Liver (tissue), 9 donors: ENCODE data around the gene USP6NL. TPM values are rescaled to one million over a fixed set of nuclear protein-coding genes. Genes with fewer than 3 reads are reported as not detected.

Experiments
- DNase-seq: peaks from one replicate; pipeline ENCODE4 v3.0.0-alpha.2; 2017; ENCODE audit warnings: low spot score
- H3K27ac ChIP-seq, 2 donors: one replicate each; pipeline ENCODE4 v1.7.0; 2013; ENCODE audit warnings: inconsistent platforms in 2 of 2, low read length in 2 of 2, control low read depth in 1 of 2, low read depth in 1 of 2, mild to moderate bottlenecking in 1 of 2
- H3K27me3 ChIP-seq, 4 donors: one replicate each; pipeline versions ENCODE4 v1.6.1 to v1.7.0; 2013; ENCODE audit warnings: low read length in 3 of 4, inconsistent platforms in 1 of 4, mild to moderate bottlenecking in 1 of 4, moderate library complexity in 1 of 4; ENCODE audit not compliant: control insufficient read depth in 4 of 4, insufficient read depth in 4 of 4
- H3K36me3 ChIP-seq, 4 donors: one replicate each; pipeline versions ENCODE4 v1.6.1 to v1.7.0; 2013; ENCODE audit warnings: low read length in 3 of 4, mild to moderate bottlenecking in 3 of 4, low read depth in 1 of 4, moderate library complexity in 1 of 4; ENCODE audit not compliant: control insufficient read depth in 4 of 4, insufficient read depth in 3 of 4
- H3K4me1 ChIP-seq, 4 donors: one replicate each; pipeline versions ENCODE4 v1.6.1 to v1.7.0; 2013; ENCODE audit warnings: low read length in 3 of 4, mild to moderate bottlenecking in 3 of 4, moderate library complexity in 1 of 4; ENCODE audit not compliant: control insufficient read depth in 4 of 4, insufficient read depth in 4 of 4
- H3K4me3 ChIP-seq, 3 donors: one replicate each; pipeline versions ENCODE4 v1.6.1 to v1.7.0; 2013; ENCODE audit warnings: low read length in 3 of 3, control low read depth in 1 of 3, low read depth in 1 of 3, mild to moderate bottlenecking in 1 of 3
- H3K9ac ChIP-seq, 2 donors: one replicate each; pipeline ENCODE4 v1.7.0; 2013; ENCODE audit warnings: low read length in 2 of 2, mild to moderate bottlenecking in 2 of 2, moderate library complexity in 2 of 2, control low read depth in 1 of 2, low read depth in 1 of 2
- H3K9me3 ChIP-seq, 4 donors: one replicate each; pipeline versions ENCODE4 v1.6.1 to v1.7.0; 2013; ENCODE audit warnings: low read length in 3 of 4; ENCODE audit not compliant: control insufficient read depth in 4 of 4
- EGR1 ChIP-seq, 2 donors: IDR thresholded peaks; 2 replicates each; pipeline ENCODE4 v1.6.1; 2016 to 2018; ENCODE audit warnings: antibody characterized with exemption in 2 of 2, low read depth in 2 of 2
- FOXA1 ChIP-seq: IDR thresholded peaks from 2 replicates; pipeline ENCODE4 v1.6.1; 2016; ENCODE audit warnings: antibody characterized with exemption
- HNF4A ChIP-seq, 2 donors: conservative IDR thresholded peaks; 2 replicates each; pipeline ENCODE4 v1.6.1; 2016; ENCODE audit warnings: antibody characterized with exemption in 2 of 2, mild to moderate bottlenecking in 2 of 2
- JUND ChIP-seq, 2 donors: IDR thresholded peaks; 2 replicates each; pipeline ENCODE4 v1.6.1; 2016; ENCODE audit warnings: antibody characterized with exemption in 2 of 2
- RAD21 ChIP-seq, 2 donors: IDR thresholded peaks; 2 replicates each; pipeline ENCODE4 v1.6.1; 2016; ENCODE audit warnings: antibody characterized with exemption in 2 of 2, mild to moderate bottlenecking in 2 of 2
- RXRA ChIP-seq, 2 donors: IDR thresholded peaks; 2 replicates each; pipeline ENCODE4 v1.6.1; 2017 to 2018; ENCODE audit warnings: antibody characterized with exemption in 2 of 2, mild to moderate bottlenecking in 1 of 2
- SP1 ChIP-seq: IDR thresholded peaks from 2 replicates; pipeline ENCODE4 v1.6.1; 2018; ENCODE audit warnings: antibody characterized with exemption, mild to moderate bottlenecking
- TAF1 ChIP-seq: conservative IDR thresholded peaks from 2 replicates; pipeline ENCODE4 v1.6.1; 2016; ENCODE audit warnings: antibody characterized with exemption, mild to moderate bottlenecking
- YY1 ChIP-seq: IDR thresholded peaks from 2 replicates; pipeline ENCODE4 v1.6.1; 2016; ENCODE audit warnings: antibody characterized with exemption, mild to moderate bottlenecking
- WGBS: extraction: QIAGEN DNeasy Blood & Tissue Kit; methylation state at CpG from one replicate; pipeline ENCODE4 v1.1.7; 2013; 5-methylcytosine and 5-hydroxymethylcytosine counted together
- polyA plus RNA-seq, 2 donors: library from polyadenylated mRNA; stranded (reverse) in 1 of 2; unstranded in 1 of 2; fragments of 200-250 nt in 1 of 2; fragments of >200 nt in 1 of 2; fragmentation: Nextera tagmentation in 1 of 2; extraction: Ambion mirVana in 1 of 2; gene quantifications; one replicate each; pipeline versions ENCODE4 v1.2.1 to v1.2.3, GENCODE V29; 2013 to 2015
- total RNA-seq, 2 donors: library from RNA; depleted of rRNA; stranded (reverse); fragments of >200 nt; gene quantifications; one replicate each; pipeline ENCODE4 v1.2.3, GENCODE V29; 2014
- TF ChIP-seq, protein P1 (sequence below): fragments of 150-350 bp; IDR thresholded peaks from 2 replicates; pipeline ENCODE4 v1.5.1; 2017; ENCODE audit warnings: improper control_type of control experiment, low read depth, low read length; ENCODE audit not compliant: missing input control
- TF ChIP-seq, protein P2 (sequence below): IDR thresholded peaks from 2 replicates; pipeline ENCODE4 v1.6.1; 2016; ENCODE audit warnings: antibody characterized with exemption
- TF ChIP-seq, protein P3 (sequence below): IDR thresholded peaks from 2 replicates; pipeline ENCODE4 v1.6.1; 2016; ENCODE audit warnings: antibody characterized with exemption, mild to moderate bottlenecking
- donor health status: healthy.
- donor health status: healthy.
- donor health status: healthy.
- donor health status: healthy.
- donor health status: healthy.

USP6NL gene
- total and polyA plus RNA-seq, 4 donors: 3.8 to 15.0 (median 10.2) TPM

DNA sequence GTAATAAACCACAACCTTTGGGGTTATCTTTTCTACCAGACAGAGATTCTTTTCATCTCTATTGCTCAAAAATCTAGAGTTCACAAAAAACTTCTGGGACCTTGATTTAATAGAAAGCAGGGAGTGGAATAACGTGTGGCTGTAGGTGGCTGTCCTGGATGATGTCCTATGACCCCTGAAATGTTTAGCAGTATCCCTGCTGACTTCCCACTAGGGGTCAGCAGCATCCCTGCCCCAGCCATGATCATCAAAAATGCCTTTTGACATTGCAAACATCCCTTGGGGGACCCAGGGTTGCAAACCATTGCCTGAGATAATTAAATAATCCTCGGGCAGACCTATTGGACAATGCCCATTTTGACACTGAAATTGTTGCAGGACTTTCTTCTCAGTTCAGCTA is 177.1 kb downstream of the USP6NL start:
- Histone ChIP-seq H3K9ac (no peak overlapping the region), H3K4me3 (no peak overlapping the region), H3K9me3 (peaks cover 0 to 4% (median 0%) of the 10 kb centered on the region in 4 donors), H3K27me3 (peaks cover 0 to 4% (median 0%) of the 10 kb centered on the region in 4 donors), H3K27ac (no peak overlapping the region), H3K4me1 (no peaks in the 10 kb centered on the region), H3K36me3 (no peaks in the 10 kb centered on the region)
- no peak for DNase-seq
- 33% methylated on average over 2 of the region's 2 CpGs for WGBS
- TF ChIP-seq RAD21 (IDR thresholded peaks at IDR 0.05) (peak; percentile 56 to 65), YY1 (no peak), JUND (IDR thresholded peaks at IDR 0.05) (no peak)
- TF ChIP-seq, protein P1, sequence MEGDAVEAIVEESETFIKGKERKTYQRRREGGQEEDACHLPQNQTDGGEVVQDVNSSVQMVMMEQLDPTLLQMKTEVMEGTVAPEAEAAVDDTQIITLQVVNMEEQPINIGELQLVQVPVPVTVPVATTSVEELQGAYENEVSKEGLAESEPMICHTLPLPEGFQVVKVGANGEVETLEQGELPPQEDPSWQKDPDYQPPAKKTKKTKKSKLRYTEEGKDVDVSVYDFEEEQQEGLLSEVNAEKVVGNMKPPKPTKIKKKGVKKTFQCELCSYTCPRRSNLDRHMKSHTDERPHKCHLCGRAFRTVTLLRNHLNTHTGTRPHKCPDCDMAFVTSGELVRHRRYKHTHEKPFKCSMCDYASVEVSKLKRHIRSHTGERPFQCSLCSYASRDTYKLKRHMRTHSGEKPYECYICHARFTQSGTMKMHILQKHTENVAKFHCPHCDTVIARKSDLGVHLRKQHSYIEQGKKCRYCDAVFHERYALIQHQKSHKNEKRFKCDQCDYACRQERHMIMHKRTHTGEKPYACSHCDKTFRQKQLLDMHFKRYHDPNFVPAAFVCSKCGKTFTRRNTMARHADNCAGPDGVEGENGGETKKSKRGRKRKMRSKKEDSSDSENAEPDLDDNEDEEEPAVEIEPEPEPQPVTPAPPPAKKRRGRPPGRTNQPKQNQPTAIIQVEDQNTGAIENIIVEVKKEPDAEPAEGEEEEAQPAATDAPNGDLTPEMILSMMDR: peak; percentile 24

DNA sequence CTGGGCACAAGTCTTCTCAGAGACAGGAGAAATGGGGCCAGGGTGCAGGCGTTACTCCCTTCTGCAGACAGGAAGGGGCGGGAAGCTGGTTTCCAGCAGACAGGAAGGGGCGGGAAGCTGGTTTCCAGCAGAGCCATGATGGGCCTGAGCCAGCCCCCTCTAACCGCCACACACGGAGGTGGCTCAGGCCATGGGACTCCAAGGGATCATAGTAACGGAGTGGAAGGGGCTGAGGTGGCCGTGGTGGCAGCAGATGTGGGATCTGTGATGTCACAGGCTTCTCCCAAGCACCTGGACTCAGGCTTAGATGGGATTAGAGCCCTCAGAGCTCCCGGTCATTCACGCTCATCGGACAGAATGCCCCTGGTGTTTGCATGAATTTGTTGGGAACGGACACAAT is 177.8 kb downstream of the USP6NL start:
- WGBS: 92% methylated on average over 11 of the region's 11 CpGs
- peaks cover 0 to 4% (median 0%) of the 10 kb centered on the region in 4 donors for H3K27me3 ChIP-seq
- no peak for DNase-seq
- H3K27ac ChIP-seq: no peak overlapping the region
- TF ChIP-seq JUND (IDR thresholded peaks at IDR 0.05) (no peak), RXRA (IDR thresholded peaks at IDR 0.05) (no peak), FOXA1 (no peak), HNF4A (conservative IDR thresholded peaks at IDR 0.05) (no peak), SP1 (no peak), YY1 (no peak), EGR1 (IDR thresholded peaks at IDR 0.05; ENCODE audit: low read depth in 2 of 2) (no peak), TAF1 (no peak)
- TF ChIP-seq, protein P2, sequence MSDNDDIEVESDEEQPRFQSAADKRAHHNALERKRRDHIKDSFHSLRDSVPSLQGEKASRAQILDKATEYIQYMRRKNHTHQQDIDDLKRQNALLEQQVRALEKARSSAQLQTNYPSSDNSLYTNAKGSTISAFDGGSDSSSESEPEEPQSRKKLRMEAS: no peak
- TF ChIP-seq, protein P3, sequence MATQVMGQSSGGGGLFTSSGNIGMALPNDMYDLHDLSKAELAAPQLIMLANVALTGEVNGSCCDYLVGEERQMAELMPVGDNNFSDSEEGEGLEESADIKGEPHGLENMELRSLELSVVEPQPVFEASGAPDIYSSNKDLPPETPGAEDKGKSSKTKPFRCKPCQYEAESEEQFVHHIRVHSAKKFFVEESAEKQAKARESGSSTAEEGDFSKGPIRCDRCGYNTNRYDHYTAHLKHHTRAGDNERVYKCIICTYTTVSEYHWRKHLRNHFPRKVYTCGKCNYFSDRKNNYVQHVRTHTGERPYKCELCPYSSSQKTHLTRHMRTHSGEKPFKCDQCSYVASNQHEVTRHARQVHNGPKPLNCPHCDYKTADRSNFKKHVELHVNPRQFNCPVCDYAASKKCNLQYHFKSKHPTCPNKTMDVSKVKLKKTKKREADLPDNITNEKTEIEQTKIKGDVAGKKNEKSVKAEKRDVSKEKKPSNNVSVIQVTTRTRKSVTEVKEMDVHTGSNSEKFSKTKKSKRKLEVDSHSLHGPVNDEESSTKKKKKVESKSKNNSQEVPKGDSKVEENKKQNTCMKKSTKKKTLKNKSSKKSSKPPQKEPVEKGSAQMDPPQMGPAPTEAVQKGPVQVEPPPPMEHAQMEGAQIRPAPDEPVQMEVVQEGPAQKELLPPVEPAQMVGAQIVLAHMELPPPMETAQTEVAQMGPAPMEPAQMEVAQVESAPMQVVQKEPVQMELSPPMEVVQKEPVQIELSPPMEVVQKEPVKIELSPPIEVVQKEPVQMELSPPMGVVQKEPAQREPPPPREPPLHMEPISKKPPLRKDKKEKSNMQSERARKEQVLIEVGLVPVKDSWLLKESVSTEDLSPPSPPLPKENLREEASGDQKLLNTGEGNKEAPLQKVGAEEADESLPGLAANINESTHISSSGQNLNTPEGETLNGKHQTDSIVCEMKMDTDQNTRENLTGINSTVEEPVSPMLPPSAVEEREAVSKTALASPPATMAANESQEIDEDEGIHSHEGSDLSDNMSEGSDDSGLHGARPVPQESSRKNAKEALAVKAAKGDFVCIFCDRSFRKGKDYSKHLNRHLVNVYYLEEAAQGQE: no peak
- TF ChIP-seq, protein P1: no peak
- H3K4me3 ChIP-seq: no peak overlapping the region
- no peaks in the 10 kb centered on the region for H3K4me1 ChIP-seq
- no peaks in the 10 kb centered on the region for H3K36me3 ChIP-seq
- H3K9ac ChIP-seq: no peak overlapping the region
- peaks cover 0 to 4% (median 0%) of the 10 kb centered on the region in 4 donors for H3K9me3 ChIP-seq
